Activated T-cell treated with anti-CD3 and anti-CD28 coated beads for 1 hour (primary cell): Measurements from ENCODE around the gene FBXW7.

Experiments used
- DNase-seq: peaks from one replicate; pipeline ENCODE4 v3.0.0-alpha.2; 2020; ENCODE audit warnings: low read depth

Gene FBXW7

DNA sequence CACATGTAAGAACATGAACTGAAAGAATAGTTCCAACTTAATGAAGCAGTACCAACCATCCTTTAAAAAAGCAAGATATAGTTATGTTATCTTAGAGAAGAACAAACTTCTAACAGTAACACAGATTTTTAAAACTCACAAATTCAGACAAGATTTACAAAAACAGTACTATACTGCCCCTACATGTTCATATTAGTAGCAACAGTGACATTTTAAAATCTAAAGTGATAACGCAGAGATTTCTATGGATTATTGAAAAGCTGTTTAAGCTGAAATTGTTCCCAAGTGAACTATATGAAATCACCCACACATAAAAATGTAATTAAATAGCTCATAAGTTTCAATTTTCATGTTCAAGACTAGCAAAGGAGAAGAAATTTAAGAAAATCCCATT lies 166.0 kb downstream of the FBXW7 start:
- DNase-seq: no peak

- DNase-seq: no peak
Observed at GRCh38 chr4:152369203-152369901, 166.5 kb downstream of the FBXW7 start.

- DNase-seq: no peak
Observed at GRCh38 chr4:152368001-152368400, 167.9 kb downstream of the FBXW7 start.

- DNase-seq: no peak
Observed at GRCh38 chr4:152364883-152365282, 171.0 kb downstream of the FBXW7 start.

- DNase-seq: no peak
Observed at GRCh38 chr4:152364383-152364782, 171.5 kb downstream of the FBXW7 start.

- DNase-seq: no peak
Observed at GRCh38 chr4:152363904-152364303, 172.0 kb downstream of the FBXW7 start.

DNA sequence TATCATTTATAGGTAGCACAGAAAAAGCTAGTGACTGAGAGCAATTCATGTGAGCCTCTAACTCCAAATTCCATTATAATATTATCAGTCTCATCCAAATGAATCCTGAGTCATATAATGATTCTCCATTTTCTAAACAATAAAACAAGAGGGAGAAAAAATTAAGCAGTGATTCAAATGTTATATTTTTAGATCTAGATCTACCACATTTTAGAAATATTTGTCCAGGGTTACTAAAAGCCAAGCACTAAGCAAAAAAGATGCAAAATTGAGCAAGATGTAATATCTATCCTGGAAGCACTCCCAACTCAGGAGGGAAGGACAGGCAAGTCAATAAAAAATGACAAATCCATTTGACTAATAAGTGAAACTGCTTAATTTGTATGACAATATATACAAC lies 172.8 kb downstream of the FBXW7 start:
- no peak for DNase-seq

DNA sequence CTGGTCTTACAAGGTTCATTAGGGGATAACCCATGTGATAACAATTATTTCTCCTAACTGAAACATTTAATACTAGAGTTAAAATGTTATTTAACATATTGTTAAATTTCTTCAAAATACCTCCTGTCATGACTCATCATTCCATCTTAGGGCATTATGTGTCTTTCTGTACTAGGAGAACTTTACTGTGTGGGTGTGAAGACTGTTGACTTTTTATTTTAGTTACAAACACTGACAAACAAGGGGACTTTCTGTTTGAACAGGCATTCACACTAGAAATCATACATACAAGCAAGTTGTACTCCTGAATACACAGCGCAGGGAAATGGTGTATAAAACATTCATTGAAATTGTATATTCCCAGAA lies 175.9 kb downstream of the FBXW7 start:
- no peak for DNase-seq

- DNase-seq: no peak
Observed at GRCh38 chr4:152359208-152360044, 176.5 kb downstream of the FBXW7 start.

DNA sequence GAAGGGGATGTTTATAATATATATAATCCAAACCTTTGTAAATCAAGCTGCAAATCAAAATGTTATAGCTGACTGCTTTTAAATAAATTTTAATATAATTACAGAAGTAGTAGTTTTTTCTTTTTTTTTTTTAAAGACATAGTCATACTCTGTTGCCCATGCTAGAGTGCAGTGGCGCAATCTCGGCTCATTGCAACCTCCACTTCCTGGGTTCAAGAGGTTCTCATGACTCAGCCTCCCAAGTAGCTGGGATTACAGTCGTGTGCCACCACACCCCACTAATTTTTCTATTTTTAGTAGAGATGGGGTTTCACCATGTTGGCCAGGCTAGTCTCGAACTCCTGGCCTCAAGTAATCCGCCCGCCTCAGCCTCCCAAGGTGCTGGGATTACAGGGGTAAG lies 178.7 kb downstream of the FBXW7 start:
- no peak for DNase-seq

DNA sequence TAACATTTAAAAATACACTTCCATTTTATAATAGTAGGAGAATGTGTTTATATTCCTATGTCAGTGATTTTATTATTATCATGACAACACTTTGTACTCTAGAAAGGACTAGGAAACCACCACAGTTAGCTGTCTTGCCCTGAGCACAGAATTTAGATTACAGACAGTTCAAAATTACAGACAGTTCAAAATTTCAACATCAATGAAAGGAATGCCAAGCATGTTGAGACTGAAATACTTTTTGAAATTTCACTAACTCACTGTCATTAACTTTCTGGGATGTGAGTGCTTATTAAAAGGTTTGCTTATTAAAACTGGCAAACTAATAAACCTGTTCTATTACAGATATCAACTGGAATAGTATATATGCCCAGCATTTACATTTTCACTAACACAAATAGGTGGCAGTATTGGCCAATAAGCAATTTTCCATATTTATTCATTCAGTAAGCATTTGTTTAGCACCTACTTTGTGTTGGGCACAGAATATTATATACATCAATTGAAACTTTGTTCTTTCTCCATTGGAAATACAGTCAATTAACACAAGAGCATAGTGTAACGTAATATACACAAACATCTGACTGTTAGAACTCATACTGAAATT lies 179.4 kb downstream of the FBXW7 start:
- no peak for DNase-seq

- DNase-seq: no peak
Observed at GRCh38 chr4:152352622-152353116, 183.2 kb downstream of the FBXW7 start.

GRCh38 chr4:152352215-152352614 lies 183.7 kb downstream of the FBXW7 start:
- DNase-seq: no peak

- DNase-seq: no peak
Observed at GRCh38 chr4:152351080-152351479, 184.8 kb downstream of the FBXW7 start.

- DNase-seq: no peak
Observed at GRCh38 chr4:152348670-152349069, 187.2 kb downstream of the FBXW7 start.

DNA sequence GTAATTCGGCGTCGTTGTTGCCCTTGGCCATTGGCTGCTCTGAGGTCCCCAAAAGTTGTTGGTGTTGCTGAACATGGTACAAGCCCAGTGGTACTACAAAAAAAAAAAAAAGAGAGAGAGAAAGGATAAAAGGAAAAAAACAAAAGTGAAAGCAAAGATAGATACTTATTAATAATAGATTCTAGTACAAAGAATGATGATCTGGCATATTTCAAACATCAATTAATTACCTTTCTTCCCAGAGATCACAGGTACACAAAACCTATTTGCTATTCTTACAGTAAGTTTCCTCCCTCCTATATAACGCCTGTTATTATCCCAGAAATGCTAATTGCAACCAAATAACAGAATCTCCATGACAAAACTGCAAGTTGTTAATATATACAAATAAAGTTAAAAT lies 188.9 kb downstream of the FBXW7 start:
- no peak for DNase-seq

DNA sequence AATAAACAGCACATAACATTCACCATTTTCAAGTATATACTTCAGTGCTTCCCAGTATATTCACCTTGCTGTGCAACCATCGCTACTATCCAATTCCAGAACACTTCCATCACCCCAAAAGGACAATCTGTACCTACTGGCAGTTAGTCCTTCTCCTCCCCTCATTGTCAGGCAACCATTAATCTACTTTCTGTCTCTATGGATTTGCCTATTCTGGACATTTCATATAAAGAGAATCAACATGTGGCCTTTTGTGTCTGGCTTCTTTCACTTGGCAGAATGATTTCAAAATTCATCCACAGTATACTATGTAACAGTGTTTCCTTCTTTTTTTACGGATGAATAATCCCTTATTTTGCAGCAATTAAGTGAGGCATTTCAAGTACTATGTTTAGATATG lies 189.4 kb downstream of the FBXW7 start:
- no peak for DNase-seq

GRCh38 chr4:152344001-152344400 lies 191.9 kb downstream of the FBXW7 start:
- no peak for DNase-seq

DNA sequence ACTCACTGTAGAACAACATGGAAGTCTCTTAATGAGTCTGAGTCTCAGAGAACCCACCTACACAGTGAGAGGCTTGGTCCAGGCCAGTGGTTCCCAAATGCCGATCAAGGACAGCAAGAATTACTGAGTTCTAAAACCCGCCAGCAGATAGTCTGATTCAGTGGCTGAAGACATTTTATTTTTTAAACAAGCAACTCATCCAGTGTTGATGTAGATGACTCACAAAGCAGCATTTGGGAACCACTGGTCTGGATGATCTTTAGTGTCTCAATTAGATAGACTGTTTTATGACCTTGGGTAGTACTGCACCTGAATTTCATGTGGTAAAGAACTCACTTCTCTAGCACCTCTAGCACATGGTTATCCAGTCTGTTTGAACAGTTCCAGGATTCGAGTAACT lies 193.6 kb downstream of the FBXW7 start:
- no peak for DNase-seq

DNA sequence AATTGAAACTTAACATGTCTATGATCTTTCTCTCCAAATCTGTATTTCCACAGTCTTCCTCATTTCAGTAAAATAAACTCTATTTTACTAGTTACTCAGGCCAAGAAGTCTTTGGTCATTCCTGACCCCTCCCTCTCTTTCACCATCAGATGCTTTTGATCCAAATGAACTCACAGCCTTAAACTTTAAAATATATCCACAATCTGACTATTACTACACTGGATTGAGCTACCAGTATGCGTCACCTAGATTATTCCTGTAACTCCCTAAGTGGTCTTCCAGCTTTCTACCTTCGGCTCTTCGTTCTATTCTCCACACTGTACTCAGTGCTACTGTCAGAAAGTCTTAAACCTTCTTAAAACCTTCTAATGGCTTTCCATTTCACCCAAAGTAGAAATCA lies 195.1 kb downstream of the FBXW7 start:
- no peak for DNase-seq

DNA sequence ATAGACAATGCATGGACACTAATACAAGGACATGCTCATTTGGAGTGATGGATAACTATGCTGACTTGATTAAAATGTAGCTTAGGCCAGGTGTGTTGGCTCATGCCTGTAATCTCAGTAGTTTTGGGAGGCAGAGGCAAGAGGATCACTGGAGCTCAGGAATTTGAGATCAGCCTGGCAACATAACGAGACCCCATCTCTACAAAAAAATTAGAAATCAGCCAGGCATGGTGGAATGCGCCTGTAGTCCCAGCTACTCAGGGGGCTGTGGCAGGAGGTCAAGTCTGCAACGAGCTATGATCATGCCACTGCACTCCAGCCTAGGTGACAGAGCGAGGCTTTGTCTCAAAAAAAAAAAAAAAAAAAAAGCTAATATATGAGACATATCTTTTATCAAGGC lies 196.3 kb downstream of the FBXW7 start:
- no peak for DNase-seq

DNA sequence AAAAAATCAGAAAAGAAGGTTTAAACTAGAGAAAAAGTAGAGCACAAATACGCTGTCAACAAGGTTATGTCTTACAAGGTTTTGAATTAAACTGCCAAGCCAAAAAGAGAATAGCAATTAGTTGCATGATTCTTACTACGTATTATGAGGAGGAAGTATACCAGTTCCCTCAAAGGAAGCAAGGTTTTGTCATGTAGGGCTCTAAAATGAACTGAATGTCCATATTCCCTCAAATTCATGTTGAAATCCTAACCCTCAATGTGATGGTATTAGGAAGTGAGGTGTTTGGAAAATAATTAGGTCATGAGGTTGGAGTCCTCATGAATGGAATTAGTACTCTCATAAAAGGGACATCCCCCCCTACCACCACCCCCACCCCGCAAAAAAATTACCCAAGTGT lies 201.0 kb downstream of the FBXW7 start:
- DNase-seq: no peak

GRCh38 chr4:152331042-152331441 lies 204.8 kb downstream of the FBXW7 start:
- no peak for DNase-seq
